WTC11 (cell line): ENCODE results near the gene RGS9.

Experiments
- ATF2 ChIP-seq: sonication (generic); formaldehyde crosslinking; IDR thresholded peaks from 2 replicates; pipeline ENCODE4 v1.8.1; 2022; ENCODE audit warnings: low read depth, missing genetic modification reagents, borderline replicate concordance
- CBFB ChIP-seq: sonication (generic); formaldehyde crosslinking; IDR thresholded peaks from 2 replicates; pipeline ENCODE4 v1.8.1; 2022; ENCODE audit warnings: mild to moderate bottlenecking, low read depth, missing genetic modification reagents
- CREM ChIP-seq: sonication (generic); formaldehyde crosslinking; IDR thresholded peaks from 2 replicates; pipeline ENCODE4 v1.8.1; 2022; ENCODE audit warnings: mild to moderate bottlenecking, missing genetic modification reagents, moderate library complexity
- CTCF ChIP-seq: fragments of 200-600 bp; IDR thresholded peaks from 2 replicates; pipeline ENCODE4 v1.8.0; 2022; ENCODE audit warnings: antibody characterized with exemption
- ELF4 ChIP-seq: sonication (generic); formaldehyde crosslinking; IDR thresholded peaks from 2 replicates; pipeline ENCODE4 v1.8.1; 2022; ENCODE audit warnings: low read depth, mild to moderate bottlenecking, moderate library complexity, missing genetic modification reagents
- MAX ChIP-seq: sonication (generic); formaldehyde crosslinking; IDR thresholded peaks from 2 replicates; pipeline ENCODE4 v1.8.0; 2022; ENCODE audit warnings: mild to moderate bottlenecking, missing genetic modification reagents
- NR3C1 ChIP-seq: sonication (generic); formaldehyde crosslinking; conservative IDR thresholded peaks from 2 replicates; pipeline ENCODE4 v1.8.1; 2023; ENCODE audit warnings: low read depth, mild to moderate bottlenecking, missing genetic modification reagents
- OVOL2 ChIP-seq: fragments of 250-450 bp; sonication (Bioruptor Pico); IDR thresholded peaks from 2 replicates; pipeline ENCODE4 v1.9.0; 2021; ENCODE audit warnings: mild to moderate bottlenecking, borderline replicate concordance
- PREB ChIP-seq: sonication (generic); formaldehyde crosslinking; IDR thresholded peaks from 2 replicates; pipeline ENCODE4 v1.8.1; 2022; ENCODE audit warnings: mild to moderate bottlenecking, missing genetic modification reagents, moderate library complexity, borderline replicate concordance
- SMAD3 ChIP-seq: sonication (generic); formaldehyde crosslinking; IDR thresholded peaks from 2 replicates; pipeline ENCODE4 v1.8.0; 2022; ENCODE audit warnings: missing genetic modification reagents, mild to moderate bottlenecking, borderline replicate concordance
- TCF7 ChIP-seq: sonication (generic); formaldehyde crosslinking; IDR thresholded peaks from 2 replicates; pipeline ENCODE4 v1.8.0; 2022; ENCODE audit warnings: mild to moderate bottlenecking, low read depth, missing genetic modification reagents, moderate library complexity
- ZNF138 ChIP-seq: sonication (generic); formaldehyde crosslinking; conservative IDR thresholded peaks from 2 replicates; pipeline ENCODE4 v1.8.1; 2022; ENCODE audit warnings: mild to moderate bottlenecking, moderate library complexity, missing genetic modification reagents
- ZNF263 ChIP-seq: sonication (generic); formaldehyde crosslinking; IDR thresholded peaks from 2 replicates; pipeline ENCODE4 v1.8.1; 2022; ENCODE audit warnings: low read depth, mild to moderate bottlenecking, moderate library complexity, missing genetic modification reagents

- TF ChIP-seq CTCF (no peak), ELF4 (CRISPR knock-in tag) (no peak), CREM (CRISPR knock-in tag) (no peak), ZNF263 (CRISPR knock-in tag) (no peak), PREB (CRISPR knock-in tag) (no peak), CBFB (CRISPR knock-in tag) (no peak), ZNF138 (no peak), OVOL2 (CRISPR knock-in tag) (no peak), TCF7 (CRISPR knock-in tag) (no peak), SMAD3 (no peak), ATF2 (CRISPR knock-in tag) (no peak), MAX (CRISPR knock-in tag) (no peak), NR3C1 (CRISPR knock-in tag) (no peak)
These were observed 34.6 kb downstream of the RGS9 start for GRCh38 chr17:65171752-65172151.
